HCT116 (cell line): ENCODE results near the gene CACNG5. TPM values are rescaled to one million over a fixed set of nuclear protein-coding genes. Genes with fewer than 3 reads are reported as not detected.

Experiments used
- ATAC-seq: fragments of 200-7000 bp; cut with Tn5 transposase; 2 replicates; pipeline ENCODE4 v1.9.1; 2020; ENCODE audit warnings: mild to moderate bottlenecking, moderate library complexity
- BruUV-seq: library from RNA; stranded (reverse); fragments of 400-500 nt; replicated peaks from 2 replicates; lab custom pipeline; 2021; lab: Mats Ljungman, UMichigan
- CTCF ChIA-PET: fragments of 300-600 bp; sonication (Branson Sonifier 250); formaldehyde crosslinking; loops from one replicate; lab custom pipeline; 2021; ENCODE audit warnings: antibody characterized with exemption; lab: Charles Lee
- POLR2A ChIA-PET: fragments of 300-600, 350-600 bp; sonication (Branson Sonifier 250); formaldehyde crosslinking; loops from one replicate; lab custom pipeline; 2021; ENCODE audit warnings: antibody characterized with exemption; lab: Charles Lee
- RAD21 ChIA-PET, 2 experiments: fragments of 300-600 bp; sonication (Branson Sonifier 250); formaldehyde crosslinking; loops; one replicate each; lab custom pipeline; 2023; ENCODE audit warnings: low total read pairs in 2 of 2; ENCODE audit not compliant: uncharacterized antibody in 2 of 2, unreplicated experiment in 2 of 2, low non-redundant PET in 1 of 2; lab: Charles Lee
- DNase-seq: peaks from one replicate; pipeline ENCODE4 v3.0.0-alpha.2; 2010; ENCODE audit warnings: low read depth, low spot score
- H2AFZ ChIP-seq: fragments of 200-600 bp; shearing (Covaris generic), sonication (generic); 2 replicates; pipeline ENCODE4 v1.6.1; 2017; ENCODE audit warnings: low read depth, mixed run types, mixed read lengths, antibody characterized with exemption, low read length; ENCODE audit not compliant: poor library complexity, severe bottlenecking
- H3K27ac ChIP-seq: 2 replicates; pipeline ENCODE4 v1.5.1; 2012; ENCODE audit warnings: low read depth, low read length
- H3K27me3 ChIP-seq: fragments of 200-600 bp; sonication (generic); 2 replicates; pipeline ENCODE4 v1.6.1; 2016; ENCODE audit warnings: mixed run types, low read length, mixed read lengths; ENCODE audit not compliant: insufficient read depth
- H3K36me3 ChIP-seq, 2 experiments: fragments of 200-500 bp in 1 of 2; fragments of 200-600 bp in 1 of 2; sonication (Bioruptor generic) in 1 of 2; sonication (generic) in 1 of 2; 2 replicates each; pipeline versions ENCODE4 v1.5.1 to v1.6.1; 2014 to 2016; ENCODE audit warnings: low read length in 2 of 2, inconsistent platforms in 1 of 2, mixed read lengths in 1 of 2, mixed run types in 1 of 2; ENCODE audit not compliant: insufficient read depth in 2 of 2, control insufficient read depth in 1 of 2
- H3K4me1 ChIP-seq, 2 experiments: fragments of 200-600 bp in 1 of 2; sonication (generic) in 1 of 2; 2 replicates each; pipeline versions ENCODE4 v1.5.1 to v1.6.1; 2012 to 2017; ENCODE audit warnings: low read length in 2 of 2, inconsistent platforms in 1 of 2, mild to moderate bottlenecking in 1 of 2, mixed read lengths in 1 of 2, mixed run types in 1 of 2, moderate library complexity in 1 of 2; ENCODE audit not compliant: insufficient read depth in 2 of 2, control insufficient read depth in 1 of 2
- H3K4me2 ChIP-seq: fragments of 200-600 bp; sonication (generic); 2 replicates; pipeline ENCODE4 v1.6.1; 2017; ENCODE audit warnings: mixed run types, low read length, mixed read lengths
- H3K4me3 ChIP-seq, 2 experiments: fragments of 200-600 bp in 1 of 2; sonication (generic) in 1 of 2; replicated peaks in 1 of 2; 2 replicates each; pipeline ENCODE4 v1.5.1; 2011 to 2016; ENCODE audit warnings: low read length in 2 of 2, control low read depth in 1 of 2, low read depth in 1 of 2, mild to moderate bottlenecking in 1 of 2, mixed read lengths in 1 of 2, mixed run types in 1 of 2
- H3K79me2 ChIP-seq: fragments of 200-600 bp; sonication (generic); 2 replicates; pipeline ENCODE4 v1.6.1; 2017; ENCODE audit warnings: mild to moderate bottlenecking, mixed run types, low read length, moderate library complexity, mixed read lengths; ENCODE audit not compliant: insufficient read depth
- H3K9ac ChIP-seq: fragments of 200-600 bp; sonication (generic); 2 replicates; pipeline ENCODE4 v1.6.1; 2016; ENCODE audit warnings: low read length, mixed read lengths
- H3K9me2 ChIP-seq: fragments of 200-600 bp; sonication (generic), shearing (Covaris generic); 2 replicates; pipeline ENCODE4 v1.6.1; 2017; ENCODE audit warnings: mixed run types, mild to moderate bottlenecking, moderate library complexity; ENCODE audit not compliant: insufficient read depth
- H3K9me3 ChIP-seq, 2 experiments: fragments of 200-500 bp in 1 of 2; fragments of 200-600 bp in 1 of 2; sonication (Bioruptor generic) in 1 of 2; sonication (generic) in 1 of 2; 2 replicates each; pipeline ENCODE4 v1.6.1; 2014 to 2017; ENCODE audit warnings: low read length in 2 of 2, mixed read lengths in 2 of 2, inconsistent platforms in 1 of 2, low read depth in 1 of 2, mild to moderate bottlenecking in 1 of 2, mixed run types in 1 of 2, moderate library complexity in 1 of 2; ENCODE audit not compliant: control insufficient read depth in 1 of 2, insufficient read depth in 1 of 2
- H4K20me1 ChIP-seq: fragments of 200-600 bp; sonication (generic), shearing (Covaris generic); 2 replicates; pipeline ENCODE4 v1.6.1; 2017; ENCODE audit warnings: mixed run types, mild to moderate bottlenecking, moderate library complexity; ENCODE audit not compliant: insufficient read depth
- EGR1 ChIP-seq: IDR thresholded peaks from 2 replicates; pipeline ENCODE4 v1.6.1; 2012; ENCODE audit warnings: low read depth
- SRF ChIP-seq: IDR thresholded peaks from 2 replicates; pipeline ENCODE4 v1.6.1; 2012; ENCODE audit warnings: low read depth
- TCF7L2 ChIP-seq: IDR thresholded peaks from 2 replicates; pipeline ENCODE4 v1.7.0; 2011; ENCODE audit warnings: borderline replicate concordance, inconsistent platforms; ENCODE audit not compliant: insufficient read depth, insufficient read length; ENCODE audit errors: extremely low read depth
- ZFX ChIP-seq: fragments of 450-650 bp; IDR thresholded peaks from 2 replicates; pipeline ENCODE4 v1.6.1; 2017
- ZNF274 ChIP-seq: fragments of 200-500 bp; sonication (Bioruptor generic); IDR thresholded peaks from 2 replicates; pipeline ENCODE4 v1.6.1; 2014; ENCODE audit warnings: mild to moderate bottlenecking, low read depth, low read length, inconsistent platforms
- intact Hi-C: fragments of 100-400 bp; cut with micrococcal nuclease; formaldehyde crosslinking; loops from 2 replicates; pipeline ENCODE4 v1.10.0; 2022
- total RNA-seq: library from RNA; stranded (reverse); gene quantifications from one replicate; pipeline ENCODE4 v1.2.1, GENCODE V29; 2021; ENCODE audit not compliant: unreplicated experiment
- TF ChIP-seq, protein P1 (sequence below): IDR thresholded peaks from 2 replicates; pipeline ENCODE4 v1.6.1; 2011; ENCODE audit warnings: mild to moderate bottlenecking, low read length, moderate library complexity; ENCODE audit not compliant: insufficient replicate concordance; ENCODE audit errors: extremely low read depth
- TF ChIP-seq, protein P2 (sequence below): IDR thresholded peaks from 2 replicates; pipeline ENCODE4 v1.6.1; 2012; ENCODE audit warnings: low read depth
- TF ChIP-seq, protein P3 (sequence below), 3 experiments: fragments of 200-600 bp in 1 of 3; sonication (generic) in 1 of 3; IDR thresholded peaks in 2 of 3; conservative IDR thresholded peaks in 1 of 3; 2 replicates each; pipeline ENCODE4 v1.5.1; 2012 to 2017; ENCODE audit warnings: low read depth in 2 of 3, low read length in 2 of 3, antibody characterized with exemption in 1 of 3, borderline replicate concordance in 1 of 3, control low read depth in 1 of 3, mild to moderate bottlenecking in 1 of 3, mixed read lengths in 1 of 3, mixed run types in 1 of 3, moderate library complexity in 1 of 3; ENCODE audit not compliant: insufficient read depth in 1 of 3

Gene CACNG5
- total RNA-seq, 1 experiment from 2014 or later, result not detected

GRCh38 chr17:66893382-66893781 is 58.5 kb downstream of the CACNG5 start:
- Histone ChIP-seq H3K36me3 (no peaks in the 10 kb centered on the region), H3K9me2 (no peaks in the 10 kb centered on the region), H3K9ac (no peak overlapping the region), H3K4me2 (no peak overlapping the region), H3K4me3 (no peak overlapping the region), H3K27me3 (no peaks in the 10 kb centered on the region; the same call in 1 of the 2 replicates), H3K79me2 (no peaks in the 10 kb centered on the region), H3K4me1 (no peaks in the 10 kb centered on the region), H3K27ac (no peak overlapping the region), H2AFZ (no peak overlapping the region), H4K20me1 (no peaks in the 10 kb centered on the region), H3K9me3 (no peaks in the 10 kb centered on the region)
- ATAC-seq (no peak), DNase-seq (no peak)
- intact Hi-C loops, result no loop called here
- POLR2A ChIA-PET, result no interaction called here
- RAD21 ChIA-PET, result no interaction called here
- BruUV-seq, result no TSS peak
- CTCF ChIA-PET, result no interaction called here
- TF ChIP-seq SRF (no peak), ZNF274 (no peak), EGR1 (no peak), ZFX (no peak)
- TF ChIP-seq, protein P1, sequence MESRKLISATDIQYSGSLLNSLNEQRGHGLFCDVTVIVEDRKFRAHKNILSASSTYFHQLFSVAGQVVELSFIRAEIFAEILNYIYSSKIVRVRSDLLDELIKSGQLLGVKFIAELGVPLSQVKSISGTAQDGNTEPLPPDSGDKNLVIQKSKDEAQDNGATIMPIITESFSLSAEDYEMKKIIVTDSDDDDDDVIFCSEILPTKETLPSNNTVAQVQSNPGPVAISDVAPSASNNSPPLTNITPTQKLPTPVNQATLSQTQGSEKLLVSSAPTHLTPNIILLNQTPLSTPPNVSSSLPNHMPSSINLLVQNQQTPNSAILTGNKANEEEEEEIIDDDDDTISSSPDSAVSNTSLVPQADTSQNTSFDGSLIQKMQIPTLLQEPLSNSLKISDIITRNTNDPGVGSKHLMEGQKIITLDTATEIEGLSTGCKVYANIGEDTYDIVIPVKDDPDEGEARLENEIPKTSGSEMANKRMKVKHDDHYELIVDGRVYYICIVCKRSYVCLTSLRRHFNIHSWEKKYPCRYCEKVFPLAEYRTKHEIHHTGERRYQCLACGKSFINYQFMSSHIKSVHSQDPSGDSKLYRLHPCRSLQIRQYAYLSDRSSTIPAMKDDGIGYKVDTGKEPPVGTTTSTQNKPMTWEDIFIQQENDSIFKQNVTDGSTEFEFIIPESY, result no peak

- ChIA-PET RAD21 (no interaction called here), CTCF (no interaction called here), POLR2A (no interaction called here)
- Histone ChIP-seq H4K20me1 (no peaks in the 10 kb centered on the region), H3K9me2 (no peaks in the 10 kb centered on the region), H2AFZ (no peak overlapping the region), H3K4me2 (no peak overlapping the region), H3K9ac (no peak overlapping the region), H3K9me3 (no peaks in the 10 kb centered on the region), H3K4me3 (no peak overlapping the region), H3K79me2 (no peaks in the 10 kb centered on the region), H3K27ac (no peak overlapping the region), H3K4me1 (no peaks in the 10 kb centered on the region), H3K27me3 (no peaks in the 10 kb centered on the region; the same call in 1 of the 2 replicates), H3K36me3 (no peaks in the 10 kb centered on the region)
- no peak for ATAC-seq
- TF ChIP-seq, protein P2, sequence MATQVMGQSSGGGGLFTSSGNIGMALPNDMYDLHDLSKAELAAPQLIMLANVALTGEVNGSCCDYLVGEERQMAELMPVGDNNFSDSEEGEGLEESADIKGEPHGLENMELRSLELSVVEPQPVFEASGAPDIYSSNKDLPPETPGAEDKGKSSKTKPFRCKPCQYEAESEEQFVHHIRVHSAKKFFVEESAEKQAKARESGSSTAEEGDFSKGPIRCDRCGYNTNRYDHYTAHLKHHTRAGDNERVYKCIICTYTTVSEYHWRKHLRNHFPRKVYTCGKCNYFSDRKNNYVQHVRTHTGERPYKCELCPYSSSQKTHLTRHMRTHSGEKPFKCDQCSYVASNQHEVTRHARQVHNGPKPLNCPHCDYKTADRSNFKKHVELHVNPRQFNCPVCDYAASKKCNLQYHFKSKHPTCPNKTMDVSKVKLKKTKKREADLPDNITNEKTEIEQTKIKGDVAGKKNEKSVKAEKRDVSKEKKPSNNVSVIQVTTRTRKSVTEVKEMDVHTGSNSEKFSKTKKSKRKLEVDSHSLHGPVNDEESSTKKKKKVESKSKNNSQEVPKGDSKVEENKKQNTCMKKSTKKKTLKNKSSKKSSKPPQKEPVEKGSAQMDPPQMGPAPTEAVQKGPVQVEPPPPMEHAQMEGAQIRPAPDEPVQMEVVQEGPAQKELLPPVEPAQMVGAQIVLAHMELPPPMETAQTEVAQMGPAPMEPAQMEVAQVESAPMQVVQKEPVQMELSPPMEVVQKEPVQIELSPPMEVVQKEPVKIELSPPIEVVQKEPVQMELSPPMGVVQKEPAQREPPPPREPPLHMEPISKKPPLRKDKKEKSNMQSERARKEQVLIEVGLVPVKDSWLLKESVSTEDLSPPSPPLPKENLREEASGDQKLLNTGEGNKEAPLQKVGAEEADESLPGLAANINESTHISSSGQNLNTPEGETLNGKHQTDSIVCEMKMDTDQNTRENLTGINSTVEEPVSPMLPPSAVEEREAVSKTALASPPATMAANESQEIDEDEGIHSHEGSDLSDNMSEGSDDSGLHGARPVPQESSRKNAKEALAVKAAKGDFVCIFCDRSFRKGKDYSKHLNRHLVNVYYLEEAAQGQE, result no peak
- TF ChIP-seq ZFX (no peak), TCF7L2 (no peak), EGR1 (no peak)
- TF ChIP-seq, protein P3, sequence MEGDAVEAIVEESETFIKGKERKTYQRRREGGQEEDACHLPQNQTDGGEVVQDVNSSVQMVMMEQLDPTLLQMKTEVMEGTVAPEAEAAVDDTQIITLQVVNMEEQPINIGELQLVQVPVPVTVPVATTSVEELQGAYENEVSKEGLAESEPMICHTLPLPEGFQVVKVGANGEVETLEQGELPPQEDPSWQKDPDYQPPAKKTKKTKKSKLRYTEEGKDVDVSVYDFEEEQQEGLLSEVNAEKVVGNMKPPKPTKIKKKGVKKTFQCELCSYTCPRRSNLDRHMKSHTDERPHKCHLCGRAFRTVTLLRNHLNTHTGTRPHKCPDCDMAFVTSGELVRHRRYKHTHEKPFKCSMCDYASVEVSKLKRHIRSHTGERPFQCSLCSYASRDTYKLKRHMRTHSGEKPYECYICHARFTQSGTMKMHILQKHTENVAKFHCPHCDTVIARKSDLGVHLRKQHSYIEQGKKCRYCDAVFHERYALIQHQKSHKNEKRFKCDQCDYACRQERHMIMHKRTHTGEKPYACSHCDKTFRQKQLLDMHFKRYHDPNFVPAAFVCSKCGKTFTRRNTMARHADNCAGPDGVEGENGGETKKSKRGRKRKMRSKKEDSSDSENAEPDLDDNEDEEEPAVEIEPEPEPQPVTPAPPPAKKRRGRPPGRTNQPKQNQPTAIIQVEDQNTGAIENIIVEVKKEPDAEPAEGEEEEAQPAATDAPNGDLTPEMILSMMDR (IDR thresholded peaks at IDR 0.05 in 2 of 3, conservative IDR thresholded peaks at IDR 0.05 in 1 of 3; ENCODE audit: borderline replicate concordance in 1 of 3, insufficient read depth in 1 of 3, low read depth in 2 of 3, low read length in 2 of 3), result no peak
- intact Hi-C loops, result no loop called here
- DNase-seq, result no peak
- BruUV-seq, result no TSS peak
Observed at GRCh38 chr17:66893863-66894262, 58.9 kb downstream of the CACNG5 start.
